Stimulated activated CD4-positive, alpha-beta T cell treated with anti-CD3 and anti-CD28 coated beads, Interleukin-1b, Interleukin-23, amount 100 ng/mL, for 4 hours (primary cell): ENCODE measurements around the gene RNF123.

ENCODE experiments used
- DNase-seq, 2 donors: peaks; one replicate each; pipeline ENCODE4 v3.0.0-alpha.2; 2020; ENCODE audit warnings: low read depth in 2 of 2

RNF123 gene

DNA sequence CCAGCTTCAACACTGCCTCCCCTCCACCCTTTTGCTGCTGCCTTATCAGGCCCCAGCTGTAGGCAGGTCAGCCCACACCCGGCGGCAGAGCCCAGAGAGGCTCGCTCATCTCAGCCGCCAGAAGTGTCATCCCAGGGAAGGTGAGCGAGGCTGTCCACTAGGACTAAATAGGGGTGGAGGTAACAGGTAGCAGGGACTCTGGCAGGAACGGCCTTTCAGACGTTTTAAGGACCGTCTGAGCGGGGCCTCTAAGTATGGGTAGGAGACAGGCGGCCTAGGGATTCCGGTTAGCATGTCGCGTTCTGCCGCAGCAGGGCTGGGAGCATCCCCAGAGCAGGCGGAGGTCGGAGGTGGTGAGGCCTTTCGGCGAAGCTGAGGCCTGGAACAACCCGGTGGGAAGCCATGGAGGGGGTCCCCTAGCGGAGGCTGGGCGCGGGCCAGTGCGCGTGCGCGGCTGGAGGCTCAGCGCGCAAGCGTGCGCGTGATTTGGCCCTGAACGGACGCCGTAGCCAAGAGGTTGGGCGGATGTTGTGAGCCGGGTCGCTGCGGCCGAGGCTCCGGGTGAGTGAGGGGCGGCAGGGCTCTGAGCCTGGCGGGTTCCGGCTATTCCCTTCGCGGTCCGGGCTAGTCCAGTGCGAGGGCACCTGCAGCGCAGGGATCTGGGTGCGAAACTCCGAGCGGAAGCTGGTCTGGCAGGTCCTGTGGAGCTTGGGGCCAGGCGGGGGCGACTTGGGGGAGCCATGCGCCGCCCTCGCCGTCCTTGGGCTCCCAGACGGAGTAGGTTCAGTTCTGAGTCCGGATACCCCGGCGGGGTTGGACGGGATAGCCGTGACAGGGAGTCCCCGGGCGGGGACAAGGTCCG, at the start of gene RNF123, which contains the start of gene MST1:
Gene RNF123 (plus strand): TSS at position 512 of the 862 bp plus-strand sequence. CDS start 1,609 bp downstream, outside the sequence.
Gene MST1 (minus strand): TSS at position 429 of the 862 bp plus-strand sequence. CDS start 783 bp downstream, outside the sequence.
- DNase-seq, result peak; percentile 91

- DNase-seq, result no peak
These were observed 48.1 kb upstream of the RNF123 start for GRCh38 chr3:49641292-49641691.

GRCh38 chr3:49641921-49642707, 47.2 kb upstream of the RNF123 start:
- DNase-seq, result no peak

- DNase-seq, result no peak
These were observed 46.6 kb upstream of the RNF123 start for GRCh38 chr3:49642708-49643145.

DNA sequence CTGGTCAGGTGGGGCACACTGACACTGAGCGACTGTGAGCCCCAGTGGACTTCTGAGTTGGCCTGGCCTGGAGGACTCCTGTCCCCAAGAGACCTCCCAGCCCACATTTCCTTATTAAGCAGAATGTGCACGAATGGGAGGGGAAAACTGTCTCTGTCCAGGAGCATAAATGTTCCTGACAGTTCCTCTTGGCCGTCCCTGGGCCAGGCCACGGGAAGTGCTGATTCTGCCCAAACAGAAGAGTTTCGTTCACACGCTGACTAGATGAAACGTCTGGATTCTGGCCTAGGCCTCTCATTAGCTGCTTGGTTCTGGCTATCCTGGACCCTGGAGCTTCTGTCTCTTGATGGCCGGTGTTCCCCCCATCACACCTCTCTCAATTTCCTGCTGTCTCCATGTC, 44.7 kb upstream of the RNF123 start:
- no peak for DNase-seq

- DNase-seq, result no peak
These were observed 43.1 kb upstream of the RNF123 start for GRCh38 chr3:49646236-49646635.

GRCh38 chr3:49647741-49648140, 41.6 kb upstream of the RNF123 start:
- DNase-seq, result no peak

- DNase-seq, result no peak
These were observed 40.9 kb upstream of the RNF123 start for GRCh38 chr3:49648354-49649019.

DNA sequence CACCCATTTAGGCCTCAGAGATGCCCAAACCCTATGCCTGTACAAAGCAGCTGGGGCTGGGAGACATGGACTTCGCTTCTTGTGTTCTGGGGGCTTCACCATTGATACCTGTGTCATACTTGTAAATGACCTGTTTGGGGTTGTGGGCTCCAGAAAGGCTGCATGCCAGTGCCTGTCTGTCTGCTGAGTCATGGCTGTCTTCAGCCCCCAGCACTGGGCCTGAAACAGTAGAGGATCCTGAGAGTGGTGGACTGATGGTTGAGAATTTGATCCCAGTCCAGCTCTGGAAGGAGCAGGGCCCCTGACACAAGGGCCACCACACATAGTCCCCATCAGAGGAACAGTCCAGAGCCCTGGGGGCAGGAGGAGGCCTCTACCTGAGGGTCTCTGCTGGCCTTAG, 39.8 kb upstream of the RNF123 start:
- no peak for DNase-seq

DNA sequence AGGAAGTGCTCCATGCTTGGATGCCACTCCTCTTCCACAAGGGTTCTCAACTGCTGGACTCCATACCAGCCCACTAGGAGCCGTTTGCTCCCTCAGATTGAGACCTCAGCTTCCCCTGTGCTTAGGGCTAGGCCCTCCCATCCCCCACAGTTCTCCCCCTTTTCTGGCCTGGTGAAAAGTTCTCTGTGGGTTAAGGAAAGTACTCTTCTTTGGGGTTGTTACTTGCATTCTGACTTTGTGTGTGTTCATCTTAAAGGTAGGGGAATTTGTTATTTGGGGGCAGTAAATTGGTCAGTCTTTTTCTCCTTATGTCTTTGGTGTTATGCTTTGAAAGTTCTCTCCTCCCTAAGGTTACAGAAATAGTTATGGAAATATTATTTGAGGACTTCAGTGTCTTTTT, 39.2 kb upstream of the RNF123 start:
- no peak for DNase-seq

GRCh38 chr3:49650637-49651036, 38.7 kb upstream of the RNF123 start:
- DNase-seq, result no peak

GRCh38 chr3:49652218-49652902, 37.0 kb upstream of the RNF123 start:
- no peak for DNase-seq

DNA sequence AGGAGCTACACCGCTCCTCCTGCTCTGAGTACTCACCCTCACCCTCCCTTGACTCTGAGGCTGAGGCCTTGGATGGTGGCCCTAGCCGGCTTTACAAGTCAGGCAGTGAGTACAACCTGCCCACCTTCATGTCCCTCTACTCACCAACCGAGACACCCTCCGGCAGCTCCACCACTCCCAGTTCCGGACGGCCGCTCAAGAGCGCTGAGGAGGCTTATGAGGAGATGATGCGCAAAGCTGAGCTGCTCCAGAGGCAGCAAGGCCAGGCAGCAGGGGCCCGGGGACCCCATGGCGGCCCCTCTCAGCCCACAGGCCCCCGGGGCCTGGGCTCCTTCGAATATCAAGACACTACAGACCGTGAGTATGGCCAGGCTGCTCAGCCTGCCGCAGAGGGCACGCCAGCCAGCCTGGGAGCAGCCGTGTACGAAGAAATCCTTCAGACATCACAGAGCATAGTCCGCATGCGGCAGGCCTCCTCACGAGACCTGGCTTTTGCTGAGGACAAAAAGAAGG, 36.4 kb upstream of the RNF123 start:
- DNase-seq, result no peak

GRCh38 chr3:49653621-49654020, 35.7 kb upstream of the RNF123 start:
- no peak for DNase-seq

- no peak for DNase-seq
These were observed 35.1 kb upstream of the RNF123 start for GRCh38 chr3:49654176-49654825.

- no peak for DNase-seq
These were observed 34.3 kb upstream of the RNF123 start for GRCh38 chr3:49654955-49655556.

GRCh38 chr3:49655731-49656285, 33.5 kb upstream of the RNF123 start:
- no peak for DNase-seq

DNA sequence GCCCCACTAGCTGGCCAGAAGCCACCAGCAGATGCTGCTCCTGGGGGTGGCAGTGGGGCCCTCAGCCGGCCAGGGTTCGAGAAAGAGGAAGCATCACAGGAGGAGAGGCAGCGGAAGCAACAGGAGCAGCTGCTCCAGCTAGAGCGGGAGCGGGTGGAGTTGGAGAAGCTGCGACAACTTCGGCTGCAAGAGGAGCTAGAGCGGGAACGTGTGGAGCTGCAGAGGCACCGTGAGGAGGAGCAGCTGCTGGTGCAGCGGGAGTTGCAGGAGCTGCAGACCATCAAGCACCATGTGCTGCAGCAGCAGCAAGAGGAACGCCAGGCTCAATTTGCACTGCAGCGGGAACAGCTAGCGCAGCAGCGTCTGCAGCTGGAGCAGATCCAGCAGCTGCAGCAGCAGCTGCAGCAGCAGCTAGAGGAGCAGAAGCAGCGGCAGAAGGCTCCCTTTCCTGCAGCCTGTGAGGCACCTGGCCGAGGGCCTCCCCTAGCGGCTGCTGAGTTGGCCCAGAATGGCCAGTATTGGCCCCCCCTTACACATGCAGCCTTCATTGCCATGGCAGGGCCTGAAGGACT, 32.7 kb upstream of the RNF123 start:
- DNase-seq, result no peak

GRCh38 chr3:49657208-49657915, 32.0 kb upstream of the RNF123 start:
- no peak for DNase-seq
